CD4-positive, alpha-beta T cell treated with Interleukin-2 at 100 ng/mL for 4 hours (primary cell): ENCODE results near the gene LIPC.
A peak's percentile ranks its signal among the peaks of the same experiment; 100 is the strongest.
"Not testable (repeated sequence)": the region's sequence is repeated elsewhere in the genome, so short reads cannot be mapped to it uniquely, and the experiment has no call there.

ENCODE experiments used
- DNase-seq: peaks from one replicate; pipeline ENCODE4 v3.0.0-alpha.2; 2020; ENCODE audit warnings: low spot score

The LIPC gene

DNA sequence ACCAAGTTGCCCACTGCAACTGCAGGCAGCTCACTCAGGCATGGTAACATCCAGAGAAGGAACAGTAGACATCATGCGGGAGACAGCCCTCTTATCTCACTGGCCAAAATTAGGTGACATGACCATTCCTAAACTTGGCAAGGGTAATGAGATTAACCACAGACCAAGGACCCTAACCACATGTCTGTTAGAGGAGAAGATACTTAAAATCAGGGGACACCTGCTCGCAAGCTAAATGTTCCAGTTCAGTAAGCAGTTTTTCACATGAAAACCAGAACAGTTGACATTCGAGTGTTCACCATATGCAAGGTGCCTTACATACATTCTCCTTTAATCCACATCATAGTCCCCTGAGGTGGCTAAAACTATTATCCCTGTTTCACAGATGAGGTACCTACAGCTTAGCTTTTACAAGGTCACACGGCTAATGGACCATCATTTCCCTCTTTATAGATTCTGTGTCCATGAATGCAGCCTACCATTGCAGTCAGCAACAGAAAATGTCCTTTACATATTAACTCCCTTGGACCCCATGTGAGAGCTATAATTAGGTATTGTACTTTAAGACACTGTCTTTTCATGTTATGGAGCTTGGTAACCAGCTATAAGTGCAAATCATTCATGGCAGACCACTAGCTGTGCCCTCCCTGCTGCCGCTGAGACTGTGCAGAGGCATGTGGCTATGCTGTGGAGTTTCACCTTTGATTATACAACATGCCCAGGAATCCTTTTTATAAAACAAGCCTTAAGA is 154.1 kb downstream of the LIPC start:
- no peak for DNase-seq

DNA sequence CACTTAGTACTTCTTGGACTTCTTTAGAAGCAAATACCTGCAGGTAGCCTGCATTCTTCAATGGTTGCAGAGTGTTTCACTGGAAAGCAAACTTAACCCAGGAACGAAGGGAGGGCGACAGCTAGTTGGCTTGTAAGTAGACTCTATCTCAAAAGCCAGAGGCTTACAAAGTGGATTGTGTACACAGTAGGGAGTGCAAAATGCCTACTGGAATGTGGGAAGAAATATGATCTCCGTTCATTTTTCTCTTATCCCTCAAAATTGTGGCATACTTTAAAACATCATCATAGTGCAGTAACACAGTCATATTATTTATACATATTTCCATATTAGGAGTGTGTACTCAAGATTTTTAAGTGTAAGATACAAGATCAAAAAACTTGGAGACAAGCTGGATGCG is 155.7 kb downstream of the LIPC start:
- no peak for DNase-seq

DNA sequence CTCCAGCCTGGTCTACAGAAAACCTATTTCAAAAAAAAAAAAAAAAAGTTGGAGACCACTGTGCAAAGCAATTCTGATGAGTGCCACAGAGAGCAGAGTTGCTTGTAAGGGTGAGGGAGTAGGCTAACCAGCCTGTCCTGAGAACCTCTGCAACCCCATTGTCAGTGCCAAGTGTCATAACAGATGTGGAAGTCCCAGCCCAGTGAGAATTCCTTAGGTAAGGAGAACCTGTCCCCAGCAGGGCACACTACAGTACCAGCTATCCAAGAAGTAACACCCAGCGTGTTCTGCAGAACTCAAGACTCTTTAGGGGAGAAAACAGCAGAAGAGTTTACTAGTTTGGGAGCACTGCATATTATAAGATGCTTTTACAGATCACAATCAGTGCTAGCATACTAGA is 156.3 kb downstream of the LIPC start:
- DNase-seq, result no peak

DNA sequence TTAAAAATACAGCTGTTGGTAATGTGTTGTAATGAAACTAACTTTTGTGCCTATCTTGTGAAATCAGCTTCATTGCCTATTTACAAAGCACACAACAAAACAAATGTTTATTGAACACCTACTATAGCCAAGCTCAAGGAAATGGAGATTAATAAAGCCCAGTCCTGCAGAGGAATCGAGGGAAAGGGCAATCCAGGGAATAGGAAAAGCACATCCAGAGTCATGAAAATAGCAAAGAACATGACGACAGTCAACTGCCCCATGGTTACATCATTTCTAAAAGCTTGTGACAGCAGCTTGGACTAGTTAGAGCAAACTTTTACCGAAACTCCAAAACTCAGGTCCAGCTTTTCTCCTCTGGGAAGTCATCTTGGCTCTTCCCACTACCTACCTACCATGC is 157.3 kb downstream of the LIPC start:
- DNase-seq, result no peak

- no peak for DNase-seq
Measured at GRCh38 chr15:58590236-58590635, 158.4 kb downstream of the LIPC start.

GRCh38 chr15:58590926-58591325 is 159.1 kb downstream of the LIPC start:
- no peak for DNase-seq

DNA sequence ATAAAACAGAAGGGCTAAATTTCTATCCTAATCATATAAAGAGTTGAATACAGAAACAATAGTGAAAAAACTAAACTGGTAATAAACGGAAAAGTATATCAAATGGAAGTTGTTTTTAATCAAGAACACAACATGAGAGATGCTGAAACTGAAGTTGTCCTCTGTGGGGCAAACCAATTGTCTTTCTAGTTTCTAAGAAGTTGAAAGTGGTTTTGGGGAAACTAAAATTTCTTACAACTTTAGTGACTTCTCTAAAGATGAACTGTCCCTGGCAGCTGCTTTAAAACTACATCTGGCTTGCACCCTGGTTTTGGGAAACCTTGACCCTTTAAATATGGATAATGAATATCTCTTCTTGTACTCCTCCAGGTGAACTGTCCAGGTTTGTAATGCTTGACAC is 162.1 kb downstream of the LIPC start:
- no peak for DNase-seq

DNA sequence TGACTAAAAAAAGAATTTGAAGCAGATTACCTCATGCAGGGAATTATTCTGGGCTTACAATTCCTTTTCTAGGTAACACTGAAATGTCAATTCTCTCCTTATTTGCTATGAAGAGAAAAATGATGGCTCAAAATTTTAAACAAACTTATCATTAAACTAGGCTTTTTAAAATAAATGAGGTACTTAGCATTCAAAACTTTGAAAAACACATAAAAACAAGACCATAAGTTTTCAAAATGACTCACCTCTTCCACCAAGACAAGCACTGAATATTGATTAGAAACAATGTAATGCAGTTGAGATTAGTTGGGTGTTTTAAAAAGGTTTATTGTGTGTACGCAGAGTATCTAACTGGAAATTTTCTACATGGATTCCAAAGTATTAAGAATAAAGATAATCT is 163.1 kb downstream of the LIPC start:
- no peak for DNase-seq

DNA sequence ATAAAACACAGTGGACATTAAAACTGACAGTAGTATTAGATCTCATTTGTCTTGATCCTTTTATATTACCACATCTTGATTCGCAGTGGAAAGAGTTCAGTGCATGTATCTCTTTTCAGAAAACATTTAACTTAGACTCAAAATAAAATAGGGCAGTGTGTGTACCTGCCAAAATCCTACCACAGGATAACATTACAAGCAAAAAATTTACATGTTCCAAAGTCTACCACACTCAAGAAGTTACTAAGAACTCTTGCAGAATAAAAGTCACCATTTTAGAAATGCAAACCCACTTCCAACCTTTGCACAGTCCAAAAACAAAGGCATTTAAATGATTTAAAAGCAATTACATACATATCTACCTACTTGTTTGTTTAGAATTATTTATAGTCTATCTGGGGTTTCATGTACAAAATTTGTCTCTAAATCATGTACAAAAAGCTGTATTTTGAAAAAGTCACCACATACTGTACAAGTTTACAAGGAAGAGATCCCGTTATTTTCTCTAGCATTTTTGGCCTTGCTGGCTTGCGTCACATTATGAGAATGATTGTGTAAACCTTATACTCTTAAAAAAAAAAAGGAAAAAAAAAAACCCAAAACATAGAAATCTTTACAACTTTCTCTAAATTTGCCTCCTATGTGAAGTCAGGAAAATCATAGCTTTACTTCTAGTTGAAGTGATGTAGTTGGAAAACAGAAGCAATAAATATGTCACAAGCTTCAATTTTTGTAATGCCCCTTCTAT is 163.9 kb downstream of the LIPC start:
- no peak for DNase-seq

DNA sequence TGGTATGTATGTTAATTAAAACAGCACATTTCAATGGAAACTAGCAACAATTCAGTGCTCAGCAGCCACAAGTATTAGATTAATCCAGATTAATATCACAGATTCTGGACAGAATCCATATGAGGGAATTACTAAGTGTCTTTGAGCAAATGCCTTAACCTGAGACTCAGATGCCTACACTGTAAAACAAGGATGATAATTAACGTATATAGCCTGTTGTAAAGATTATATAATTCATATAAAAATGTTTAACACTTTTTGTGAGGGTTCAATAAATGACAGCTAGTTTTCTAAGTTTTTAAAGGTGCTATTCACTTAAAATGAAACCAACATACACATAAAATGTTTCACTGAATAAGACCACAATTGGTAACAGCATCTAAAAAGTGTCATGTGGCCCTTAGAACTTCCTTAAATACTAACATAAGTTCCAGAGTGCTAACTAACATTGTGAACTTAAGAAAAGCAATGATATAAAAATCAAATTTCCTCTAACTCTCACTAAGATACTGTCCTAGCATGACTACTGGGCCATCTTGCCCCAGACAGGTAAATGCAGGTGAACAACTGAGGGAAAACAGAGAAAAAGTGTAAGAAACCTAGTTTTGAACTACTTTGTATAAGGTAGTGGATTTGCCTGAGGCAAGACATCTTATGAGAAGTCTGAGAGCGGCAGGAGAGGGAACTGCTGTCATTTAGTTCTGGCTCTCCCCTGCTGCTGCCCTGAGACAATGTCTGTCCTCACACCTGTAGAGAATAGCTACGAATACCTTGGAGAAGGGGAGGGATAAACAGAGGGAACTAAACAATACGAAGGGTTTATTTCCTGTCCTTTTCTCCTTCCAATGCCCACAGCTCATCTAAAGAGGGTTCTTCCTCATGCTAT is 166.4 kb downstream of the LIPC start:
- no peak for DNase-seq

DNA sequence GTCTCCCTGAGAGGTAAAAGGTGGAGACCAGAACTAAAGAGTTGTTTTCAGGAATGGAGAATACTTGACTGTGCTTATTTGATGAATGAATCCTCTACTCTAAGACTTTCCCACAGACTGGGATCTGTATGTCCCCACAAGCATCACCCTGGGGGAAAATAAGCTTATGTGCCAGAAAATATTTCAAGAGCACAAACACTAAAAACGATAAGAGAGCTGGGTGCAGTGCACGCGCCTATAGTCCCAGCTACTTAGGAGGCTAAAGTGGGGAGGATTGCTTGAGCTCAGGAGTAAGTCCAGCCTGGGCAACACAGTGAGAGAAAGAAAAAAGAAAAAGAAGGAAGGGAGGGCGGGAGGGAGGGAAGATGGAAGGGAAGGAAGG is 167.0 kb downstream of the LIPC start:
- DNase-seq, result no peak

DNA sequence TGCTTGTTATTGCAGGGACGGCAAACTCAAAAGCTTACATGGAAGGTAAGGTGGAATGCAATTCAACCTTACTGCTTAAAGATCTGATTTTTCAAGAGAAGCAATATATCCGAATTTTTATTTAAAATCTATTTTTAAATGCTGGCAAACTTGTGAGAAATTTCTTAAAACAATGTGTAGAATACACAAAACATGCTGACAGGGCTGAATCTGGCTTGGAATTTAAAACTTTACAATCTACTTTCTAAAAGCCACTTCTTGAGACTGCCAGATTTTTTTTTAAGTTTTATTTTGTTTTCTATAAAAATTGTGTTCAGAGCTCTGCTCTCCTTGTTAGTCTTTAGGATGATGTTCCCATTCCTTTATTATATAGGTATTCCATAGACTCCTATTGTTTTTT is 171.0 kb downstream of the LIPC start:
- DNase-seq, result no peak

DNA sequence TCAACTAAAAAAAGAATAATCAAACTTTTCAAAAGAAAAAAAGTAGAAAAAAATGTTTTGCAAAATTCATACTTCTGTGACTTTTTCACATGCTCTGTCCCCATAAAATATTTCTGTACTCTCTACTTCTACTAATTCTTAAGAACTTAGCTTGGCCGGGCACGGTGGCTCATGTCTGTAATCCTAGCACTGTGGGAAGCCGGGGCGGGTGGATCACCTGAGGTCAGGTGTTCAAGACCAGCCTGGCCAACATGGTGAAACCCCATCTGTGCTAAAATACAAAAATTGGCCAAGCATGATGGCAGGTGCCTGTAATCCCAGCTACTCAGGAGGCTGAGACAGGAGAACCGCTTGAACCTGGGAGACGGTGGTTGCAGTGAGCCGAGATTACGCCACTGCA is 172.1 kb downstream of the LIPC start:
- not testable (repeated sequence) for DNase-seq

GRCh38 chr15:58604455-58604923 is 172.7 kb downstream of the LIPC start:
- DNase-seq, result no peak

GRCh38 chr15:58605931-58606530 is 174.2 kb downstream of the LIPC start:
- no peak for DNase-seq

- DNase-seq, result no peak
Measured at GRCh38 chr15:58606577-58607080, 174.8 kb downstream of the LIPC start.

- peak; percentile 21 for DNase-seq
Measured at GRCh38 chr15:58608129-58608590, 176.4 kb downstream of the LIPC start.

- no peak for DNase-seq
Measured at GRCh38 chr15:58608711-58609110, 176.9 kb downstream of the LIPC start.

GRCh38 chr15:58611731-58612676 is 180.2 kb downstream of the LIPC start:
- DNase-seq, result no peak

DNA sequence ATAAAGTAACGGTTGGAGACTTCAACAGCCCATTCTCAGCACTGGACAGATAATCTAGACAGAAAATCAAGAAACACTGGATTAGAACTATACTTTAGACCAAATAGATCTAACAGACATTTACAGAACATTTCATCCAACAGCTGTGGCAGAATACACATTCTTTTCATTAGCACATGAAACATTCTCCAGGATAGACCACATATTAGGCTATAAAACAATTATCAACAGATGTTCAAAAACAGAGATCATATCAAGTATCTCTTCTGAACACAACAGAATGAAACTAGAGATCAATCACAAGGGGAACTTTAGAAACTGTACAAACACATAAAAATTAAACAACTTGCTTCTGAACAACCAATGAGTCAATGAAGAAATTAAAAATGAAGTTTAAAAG is 184.4 kb downstream of the LIPC start:
- no peak for DNase-seq
